ENCODE data around the gene POFUT1. TPM values are rescaled to one million over a fixed set of nuclear protein-coding genes. Genes with fewer than 3 reads are reported as not detected.

The POFUT1 gene
- total RNA-seq (2021; fragmentation: NEBNext Ultra II Directional; extraction: Animal tissue kit (Norgen Biotek cat#: 25700)) = 10 to 100 TPM; 64.1 to 83.7 (median 74.6) TPM
- long read RNA-seq, full-length matches to known transcripts = 53 of 73 reads
- long read RNA-seq, partial matches to known transcripts = 2 of 73 reads
- long read RNA-seq, other reads (novel, unspliced or antisense) = 18 of 73 reads

DNA sequence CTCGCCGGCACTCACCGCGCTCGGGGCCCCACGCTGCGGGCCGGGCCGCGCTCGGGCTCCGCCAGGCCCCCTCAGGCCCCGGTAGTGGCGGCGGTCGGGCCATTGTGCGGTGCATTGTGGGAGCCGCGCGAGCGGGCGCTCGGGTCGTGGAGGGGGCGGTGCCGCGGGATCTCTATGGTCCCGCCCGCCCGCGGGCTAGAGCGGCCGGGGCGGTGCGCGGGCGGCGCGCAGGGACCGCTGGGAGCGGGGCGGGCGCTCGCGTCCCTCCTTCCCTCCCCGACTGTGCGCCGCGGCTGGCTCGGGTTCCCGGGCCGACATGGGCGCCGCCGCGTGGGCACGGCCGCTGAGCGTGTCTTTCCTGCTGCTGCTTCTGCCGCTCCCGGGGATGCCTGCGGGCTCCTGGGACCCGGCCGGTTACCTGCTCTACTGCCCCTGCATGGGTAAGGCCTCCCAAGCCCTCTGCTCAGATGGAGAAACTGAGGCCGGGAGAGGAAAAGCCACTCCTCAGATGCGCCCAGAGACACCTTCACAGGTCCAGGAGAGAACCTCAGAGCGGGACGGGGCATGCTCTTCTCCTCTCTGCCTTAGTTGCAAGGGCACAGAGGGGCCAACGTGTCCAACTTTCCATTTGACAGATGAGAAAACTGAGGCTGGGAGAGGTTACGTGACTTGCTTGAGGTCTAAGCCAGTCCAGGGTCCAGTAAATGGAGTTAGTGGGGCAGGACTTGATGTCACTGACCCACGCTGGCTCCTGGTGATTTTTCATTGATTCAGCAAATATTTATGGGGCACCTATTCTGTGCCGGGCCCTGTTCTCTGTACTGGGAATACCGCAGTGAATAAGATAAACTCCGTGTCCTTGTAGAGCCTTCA lies at the start of gene POFUT1, which contains the start of gene PLAGL2:
TSS of gene POFUT1 (plus strand) at position 255 of the 873 bp plus-strand sequence. CDS start at position 317, 62 bp downstream.
TSS of gene PLAGL2 (minus strand) at position 118 of the 873 bp plus-strand sequence. CDS start 5,565 bp downstream, outside the sequence.
- DNase-seq = peak; percentile 71
- no peaks in the 10 kb centered on the region for H3K9me3 Mint-ChIP-seq
- H3K36me3 Mint-ChIP-seq (ENCODE audit: low read depth) = peaks cover 21% of the 10 kb centered on the region
- peaks cover 73% of the 10 kb centered on the region for H3K4me1 Mint-ChIP-seq (ENCODE audit: low read depth)
- H3K27me3 Mint-ChIP-seq (ENCODE audit: insufficient read depth) = peaks cover 2% of the 10 kb centered on the region
- peak within 1 kb of the TSS; percentile 98 for H3K4me3 Mint-ChIP-seq
- peak; percentile 38; the same call in 1 of the 2 replicates for TF ChIP-seq CTCF (IDR thresholded peaks at IDR 0.05)
- peak within 1 kb of the TSS; percentile 81 for H3K27ac Mint-ChIP-seq

DNA sequence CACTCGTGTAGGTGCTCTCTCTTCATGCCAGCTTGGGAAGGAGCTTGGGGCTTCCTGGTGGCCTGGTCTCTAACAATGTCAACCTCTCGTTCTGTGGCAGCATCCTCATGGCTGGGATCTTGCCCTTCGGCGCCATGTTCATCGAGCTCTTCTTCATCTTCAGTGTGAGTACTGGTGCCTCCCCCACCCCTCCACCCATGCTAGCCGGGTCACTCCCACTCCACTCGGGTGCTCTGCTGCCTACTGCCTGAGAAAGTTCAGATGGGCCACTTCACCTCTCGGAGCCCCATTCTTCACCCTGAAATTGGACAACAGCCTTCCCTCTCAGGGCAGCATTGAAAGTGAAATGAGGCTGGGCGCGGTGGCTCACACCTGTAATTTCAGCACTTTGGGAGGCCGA lies 49.3 kb upstream of the POFUT1 start:
- Mint-ChIP-seq H3K4me1 (ENCODE audit: low read depth) (peaks cover 13% of the 10 kb centered on the region), H3K4me3 (no peak overlapping the region), H3K9me3 (no peaks in the 10 kb centered on the region), H3K36me3 (ENCODE audit: low read depth) (peaks cover 37% of the 10 kb centered on the region), H3K27ac (no peak overlapping the region), H3K27me3 (ENCODE audit: insufficient read depth) (no peaks in the 10 kb centered on the region; the same call in 1 of the 2 replicates)
- no peak for TF ChIP-seq CTCF (IDR thresholded peaks at IDR 0.05)
- no peak for DNase-seq

GRCh38 chr20:32158943-32159660 lies 48.6 kb upstream of the POFUT1 start:
- no peak for DNase-seq
- peaks cover 41% of the 10 kb centered on the region for H3K36me3 Mint-ChIP-seq (ENCODE audit: low read depth)
- no peak for TF ChIP-seq CTCF (IDR thresholded peaks at IDR 0.05)
- H3K4me1 Mint-ChIP-seq (ENCODE audit: low read depth) = peaks cover 13% of the 10 kb centered on the region
- no peaks in the 10 kb centered on the region; the same call in 1 of the 2 replicates for H3K27me3 Mint-ChIP-seq (ENCODE audit: insufficient read depth)
- no peaks in the 10 kb centered on the region for H3K9me3 Mint-ChIP-seq
- no peak overlapping the region for H3K4me3 Mint-ChIP-seq
- no peak overlapping the region for H3K27ac Mint-ChIP-seq

- H3K4me1 Mint-ChIP-seq (ENCODE audit: low read depth) = peaks cover 8% of the 10 kb centered on the region
- H3K27ac Mint-ChIP-seq = no peak overlapping the region
- no peak for TF ChIP-seq CTCF (IDR thresholded peaks at IDR 0.05)
- no peak for DNase-seq
- H3K4me3 Mint-ChIP-seq = no peak overlapping the region
- no peaks in the 10 kb centered on the region; the same call in 1 of the 2 replicates for H3K27me3 Mint-ChIP-seq (ENCODE audit: insufficient read depth)
- no peaks in the 10 kb centered on the region for H3K9me3 Mint-ChIP-seq
- H3K36me3 Mint-ChIP-seq (ENCODE audit: low read depth) = peaks cover 43% of the 10 kb centered on the region
Observed at GRCh38 chr20:32159766-32160221, 47.9 kb upstream of the POFUT1 start.

GRCh38 chr20:32160341-32160740 lies 47.3 kb upstream of the POFUT1 start:
- no peak overlapping the region for H3K4me3 Mint-ChIP-seq

More at GRCh38 chr20:32160341-32160740, 47.3 kb upstream of the POFUT1 start:
- Mint-ChIP-seq H3K27ac (no peak overlapping the region), H3K9me3 (no peaks in the 10 kb centered on the region), H3K27me3 (ENCODE audit: insufficient read depth) (no peaks in the 10 kb centered on the region; the same call in 1 of the 2 replicates), H3K4me1 (ENCODE audit: low read depth) (peaks cover 3% of the 10 kb centered on the region), H3K36me3 (ENCODE audit: low read depth) (peaks cover 45% of the 10 kb centered on the region)
- no peak for TF ChIP-seq CTCF (IDR thresholded peaks at IDR 0.05)
- DNase-seq = no peak

All from HFFc6 (cell line).